ENCODE measurements around the gene GMDS. TPM values are rescaled to one million over a fixed set of nuclear protein-coding genes. Genes with fewer than 3 reads are reported as not detected.

Gene GMDS
- total RNA-seq, 1 donor from 2014 or later = 24.2 TPM

- intact Hi-C loops (cut with micrococcal nuclease) = no loop called here
Measured at GRCh38 chr6:1636971-1637871, 608.2 kb downstream of the GMDS start.

GRCh38 chr6:1636272-1636825 lies 609.1 kb downstream of the GMDS start:
- intact Hi-C loops (cut with micrococcal nuclease) = no loop called here

GRCh38 chr6:1635305-1636010 lies 609.9 kb downstream of the GMDS start:
- intact Hi-C loops (cut with micrococcal nuclease) = no loop called here

DNA sequence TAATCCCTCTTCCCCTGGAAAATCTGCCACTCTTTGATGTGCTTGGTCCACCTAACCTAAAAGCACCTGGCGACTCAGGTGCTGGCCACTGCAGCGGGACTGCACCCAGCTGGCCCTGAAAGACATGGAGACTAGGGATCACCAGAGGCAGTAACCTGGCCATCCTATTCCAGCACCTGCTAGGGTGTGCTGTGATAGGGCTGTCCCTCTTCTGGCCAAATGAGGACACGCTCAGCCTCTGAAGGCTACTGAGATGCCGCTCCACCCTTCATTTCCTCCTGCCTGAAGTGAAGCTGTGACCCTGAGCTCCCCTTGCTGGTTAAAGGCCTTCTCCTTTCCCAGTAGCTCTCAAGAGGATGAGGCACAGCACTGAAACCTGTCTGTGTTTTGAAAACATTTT lies 611.3 kb downstream of the GMDS start:
- intact Hi-C loops (cut with micrococcal nuclease) = no loop called here

GRCh38 chr6:1633366-1634021 lies 611.9 kb downstream of the GMDS start:
- intact Hi-C loops (cut with micrococcal nuclease) = no loop called here

DNA sequence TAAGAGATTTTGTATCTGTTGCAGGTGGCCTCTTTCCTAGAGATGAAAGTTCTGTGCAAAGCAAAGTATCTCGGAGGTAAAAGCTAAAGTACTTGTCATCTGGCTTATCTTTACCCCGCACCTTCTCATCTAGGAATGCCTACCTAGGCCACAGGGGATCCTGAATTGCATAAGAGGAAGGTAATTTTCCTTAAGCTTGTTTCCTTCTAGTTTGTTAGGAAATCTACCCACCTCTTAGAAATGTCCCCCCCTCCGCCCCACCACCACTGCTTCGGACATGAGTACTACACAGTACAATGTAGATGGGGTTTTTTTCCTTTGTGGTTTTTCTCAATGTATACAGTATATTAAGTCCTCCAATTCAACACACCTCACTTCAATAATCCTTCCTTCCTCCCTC lies 614.2 kb downstream of the GMDS start:
- intact Hi-C loops (cut with micrococcal nuclease) = no loop called here

DNA sequence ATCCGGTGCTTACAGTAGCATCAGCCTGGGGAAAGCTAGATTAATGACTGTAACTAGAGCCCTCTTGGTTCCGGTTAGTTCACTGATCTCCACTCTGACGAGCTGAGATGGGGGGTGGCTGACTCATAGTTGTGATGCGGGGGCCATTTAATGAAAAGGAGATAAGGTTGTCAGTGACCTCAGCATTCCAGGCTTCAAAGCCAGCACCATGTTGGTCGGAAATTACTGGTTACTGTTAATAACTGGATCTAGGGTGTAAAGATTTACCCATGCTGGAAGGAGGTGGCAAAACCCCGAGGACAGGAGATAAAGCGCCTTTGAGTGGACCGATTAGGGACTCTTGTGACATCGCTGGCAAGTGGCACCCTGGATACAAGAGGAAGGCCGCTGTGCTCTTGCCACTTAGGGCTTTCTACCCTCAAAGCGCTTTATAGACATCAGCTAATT lies 614.6 kb downstream of the GMDS start:
- intact Hi-C loops (cut with micrococcal nuclease) = no loop called here

DNA sequence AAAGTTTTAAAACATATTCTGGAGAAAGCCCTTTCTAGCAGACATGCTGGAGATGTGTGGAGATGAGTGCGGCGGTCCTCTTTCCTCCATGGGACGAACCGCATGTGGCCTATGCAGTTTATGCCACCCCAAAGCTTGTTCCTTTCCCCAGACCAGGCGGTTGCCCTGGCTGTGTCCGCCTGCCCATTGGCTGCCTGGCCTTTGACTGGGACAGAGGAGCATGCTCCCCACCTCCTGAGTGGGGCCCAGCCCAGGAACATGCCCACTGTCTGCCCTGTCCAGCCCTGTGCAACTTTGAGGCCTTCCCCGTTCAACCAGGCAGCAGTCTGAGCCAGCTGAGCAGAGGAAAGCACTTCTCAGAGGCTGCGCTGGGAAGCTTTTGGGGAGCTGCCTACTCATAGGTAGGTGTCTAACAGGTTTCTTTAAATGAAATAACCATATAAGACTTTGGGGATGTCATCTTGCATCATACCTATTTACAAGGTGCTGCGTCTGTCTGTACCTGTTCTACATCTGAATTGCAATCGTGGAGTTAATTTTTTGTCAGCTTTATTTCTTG lies 615.1 kb downstream of the GMDS start:
- intact Hi-C loops (cut with micrococcal nuclease) = no loop called here

DNA sequence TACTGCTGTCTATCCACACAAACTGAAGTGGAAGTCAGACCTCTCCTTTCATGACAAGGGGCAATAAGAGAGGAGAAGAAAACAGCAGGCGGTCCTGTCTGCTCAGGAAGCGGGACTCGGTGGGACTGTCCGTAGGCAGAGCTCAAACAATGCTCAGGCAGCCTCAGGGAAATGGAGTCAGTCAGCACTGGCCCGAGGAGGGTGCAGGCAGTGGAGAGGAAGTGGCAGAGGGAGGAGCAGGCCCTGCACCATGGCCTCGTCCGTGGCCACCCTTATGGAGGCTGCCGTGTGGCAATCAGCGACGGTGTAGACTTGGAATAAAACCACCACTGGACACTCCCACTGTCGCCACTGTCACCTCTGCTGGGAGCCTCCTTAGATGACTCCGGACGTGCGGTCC lies 616.1 kb downstream of the GMDS start:
- intact Hi-C loops (cut with micrococcal nuclease) = no loop called here

- intact Hi-C loops (cut with micrococcal nuclease) = no loop called here
Measured at GRCh38 chr6:1627827-1628560, 617.4 kb downstream of the GMDS start.

GRCh38 chr6:1626481-1626880 lies 618.9 kb downstream of the GMDS start:
- intact Hi-C loops (cut with micrococcal nuclease) = no loop called here

DNA sequence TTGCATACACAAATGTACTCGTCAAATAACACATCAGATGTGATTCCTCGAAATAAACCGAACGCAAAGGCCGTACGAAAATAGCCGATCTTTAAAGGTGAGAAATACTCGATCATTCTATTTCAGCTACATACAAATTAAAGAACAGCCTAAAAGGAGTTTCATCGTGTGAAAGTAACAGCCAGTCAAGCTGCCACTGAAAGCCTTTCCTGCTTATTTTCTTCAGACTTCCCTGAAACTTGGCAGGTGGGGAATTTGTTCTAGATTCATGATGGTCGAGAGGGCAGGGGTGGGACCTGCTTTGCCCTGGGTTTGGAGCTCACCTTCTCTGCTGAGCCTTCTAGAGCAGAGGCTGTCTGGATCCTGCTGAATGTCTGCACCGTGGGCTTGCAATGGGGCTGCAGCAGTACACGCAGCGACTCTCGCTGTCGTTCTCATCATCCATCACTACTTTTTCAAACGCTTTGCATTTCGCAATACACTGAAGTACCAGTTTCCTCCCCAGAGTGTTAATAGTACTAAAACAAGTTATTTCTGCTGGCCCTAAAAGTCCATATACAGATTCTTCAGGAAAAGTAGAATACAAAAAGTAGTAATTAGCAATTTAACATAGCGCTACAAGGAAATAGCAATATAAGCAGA lies 619.5 kb downstream of the GMDS start:
- intact Hi-C loops (cut with micrococcal nuclease) = no loop called here

DNA sequence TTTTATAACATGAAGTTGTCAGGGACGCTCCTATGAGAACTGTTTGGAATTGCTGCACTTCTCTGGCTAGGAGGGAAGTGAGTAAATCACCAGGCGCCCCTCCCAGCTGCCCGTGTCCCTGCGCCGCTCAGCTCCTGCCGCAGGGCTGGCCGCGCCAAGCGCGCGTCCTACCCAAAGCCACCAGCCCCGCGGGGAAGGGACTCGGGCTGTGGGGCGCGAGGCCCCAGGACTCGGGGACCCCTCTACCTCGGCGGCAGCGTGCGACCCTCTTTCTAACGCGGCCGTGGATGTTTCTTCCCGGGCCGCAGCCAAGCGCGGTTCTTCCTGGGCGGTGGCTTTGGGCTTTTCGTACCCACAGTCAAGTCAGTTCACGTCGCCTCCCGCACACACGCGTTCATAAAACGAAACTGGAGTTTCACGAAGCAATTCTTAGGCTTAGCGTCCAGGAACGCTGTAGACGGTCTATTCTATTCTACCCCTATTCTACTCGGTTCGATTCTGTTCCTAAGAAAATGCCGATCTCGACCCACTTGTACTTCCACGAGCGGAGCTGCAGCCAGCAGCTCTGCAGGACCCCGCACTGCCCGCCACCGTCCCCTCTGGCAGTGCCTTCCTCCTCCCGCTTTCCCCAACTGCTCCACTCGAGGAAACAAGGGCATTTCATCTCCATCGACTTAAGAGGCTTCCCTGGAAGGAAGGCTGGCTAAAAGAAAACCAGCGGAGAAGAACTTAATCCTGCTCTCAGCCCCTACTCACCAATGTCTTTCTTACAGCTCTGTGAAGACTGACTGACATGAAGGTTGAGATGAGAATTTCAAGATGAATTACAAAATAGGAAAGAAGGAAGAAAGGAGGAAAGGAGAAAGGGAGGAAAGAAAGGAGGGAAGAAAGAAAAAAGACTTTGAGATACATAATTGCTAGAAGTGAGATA lies 620.3 kb downstream of the GMDS start:
- intact Hi-C loops (cut with micrococcal nuclease) = no loop called here

DNA sequence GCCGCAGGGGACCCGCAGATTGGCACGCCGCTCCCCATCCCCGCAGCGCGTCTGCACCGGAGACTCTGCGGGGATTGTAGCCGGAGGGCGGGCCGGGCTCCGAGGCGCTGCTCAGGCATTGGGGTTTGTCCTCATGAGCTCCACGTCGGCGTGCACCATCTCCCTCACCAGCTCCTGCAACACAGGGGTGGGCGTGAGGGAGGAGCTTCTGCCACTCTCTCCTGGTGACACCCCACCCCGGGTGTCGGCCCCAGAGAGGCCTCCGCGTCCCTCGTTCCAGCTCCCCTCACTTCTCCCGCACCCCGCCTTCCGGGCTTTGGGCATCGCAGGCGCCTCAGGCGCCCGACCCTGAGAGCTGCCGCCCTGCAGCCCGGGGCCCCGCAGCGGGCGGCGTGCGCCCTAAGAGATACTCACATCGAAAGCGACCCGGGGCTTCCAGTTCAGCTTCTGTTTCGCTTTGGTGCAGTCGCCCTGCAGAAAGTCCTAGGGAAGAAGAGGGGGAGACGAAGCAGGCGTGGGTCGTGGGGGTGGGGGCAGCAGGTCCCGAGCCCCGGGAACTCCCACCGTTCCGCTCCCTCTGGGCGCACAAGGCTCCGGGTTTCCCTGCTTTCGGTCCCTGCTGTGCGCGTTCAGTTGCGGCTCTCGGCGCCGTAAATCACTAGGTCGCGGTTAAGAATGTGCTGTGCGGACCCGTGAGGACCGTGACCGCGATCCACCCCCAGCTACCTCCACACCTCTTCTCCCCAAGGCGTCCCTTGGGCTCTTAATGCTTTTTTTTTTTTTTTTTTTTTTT lies 621.2 kb downstream of the GMDS start:
- intact Hi-C loops (cut with micrococcal nuclease) = no loop called here

DNA sequence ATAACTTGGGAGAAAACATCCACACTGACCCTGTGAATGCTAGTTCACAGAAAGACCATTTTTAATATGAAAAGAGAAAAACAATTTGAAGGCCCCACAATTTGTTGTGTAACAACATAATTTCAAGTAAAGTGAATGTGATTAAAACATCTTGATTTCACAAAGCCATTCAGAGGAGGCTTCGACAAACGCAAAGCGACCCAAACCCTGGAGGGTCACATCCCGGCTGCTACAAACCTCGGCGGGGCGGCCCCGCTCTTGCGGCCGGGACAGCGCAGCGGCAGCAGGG lies 621.7 kb downstream of the GMDS start:
- intact Hi-C loops (cut with micrococcal nuclease) = no loop called here

- intact Hi-C loops (cut with micrococcal nuclease) = no loop called here
Measured at GRCh38 chr6:1622851-1623768, 622.3 kb downstream of the GMDS start.

DNA sequence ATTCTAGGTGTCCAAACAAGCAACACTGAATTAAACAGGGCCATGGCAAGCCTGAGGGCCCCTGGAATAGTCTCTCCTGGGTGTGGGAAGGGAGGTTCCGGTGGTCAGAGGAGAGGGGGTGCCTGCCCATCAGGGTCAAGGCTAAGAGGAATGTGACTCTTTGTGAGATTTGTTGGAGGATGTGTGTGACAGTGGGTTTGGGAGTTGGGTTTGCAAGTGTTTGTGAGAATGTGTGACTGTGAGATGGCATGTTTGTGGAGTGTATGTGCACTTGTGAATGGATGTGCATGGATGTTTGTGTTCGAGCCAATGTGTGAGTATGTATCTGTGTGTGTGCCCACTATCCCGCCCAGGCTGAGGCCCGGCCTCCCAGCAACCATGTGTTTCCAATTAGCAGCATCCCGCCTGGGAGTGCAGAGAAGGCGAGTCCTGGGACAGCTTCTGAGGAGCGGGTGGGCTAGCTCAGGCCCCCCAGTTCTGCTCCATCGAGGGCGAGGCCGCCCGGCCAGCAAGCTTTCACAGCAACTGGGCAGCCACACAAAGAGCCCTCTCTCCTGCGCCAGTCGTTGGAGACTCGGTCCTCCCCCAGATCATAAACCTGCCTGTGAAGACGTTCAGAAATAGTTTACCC lies 623.1 kb downstream of the GMDS start:
- intact Hi-C loops (cut with micrococcal nuclease) = no loop called here
